ENCODE results near the gene THOC5.
"Not testable (repeated sequence)": the region's sequence is repeated elsewhere in the genome, so short reads cannot be mapped to it uniquely, and the experiment has no call there.

Gene THOC5

GRCh38 chr22:29553351-29554224 is at the start of gene THOC5:
Gene THOC5, minus strand, starts transcription at chr22:29553757. Its CDS starts 4,610 bp downstream, at chr22:29549147.
- TF ChIP-seq ISL1 (CRISPR knock-in tag; IDR thresholded peaks at IDR 0.05), result 0 out of 2 replicates have a peak, but pooled peaks have one; percentile 11
- TF ChIP-seq CREB5 (CRISPR knock-in tag; IDR thresholded peaks at IDR 0.05; ENCODE audit: low read depth), result no peak
- TF ChIP-seq TSHZ2 (CRISPR knock-in tag; IDR thresholded peaks at IDR 0.05), result peak; percentile 54; the same call in 1 of the 2 replicates
- TF ChIP-seq ESRRG (CRISPR knock-in tag; IDR thresholded peaks at IDR 0.05), result no peak
- no peak for TF ChIP-seq TOX (CRISPR knock-in tag; IDR thresholded peaks at IDR 0.05; ENCODE audit: borderline replicate concordance)
- ATAC-seq, result peak; percentile 98

GRCh38 chr22:29598684-29599020 is 45.1 kb upstream of the THOC5 start:
- no peak for TF ChIP-seq TOX (CRISPR knock-in tag; IDR thresholded peaks at IDR 0.05; ENCODE audit: borderline replicate concordance)
- no peak for TF ChIP-seq CREB5 (CRISPR knock-in tag; IDR thresholded peaks at IDR 0.05; ENCODE audit: low read depth)
- no peak for TF ChIP-seq ZNF565 (CRISPR knock-in tag; conservative IDR thresholded peaks at IDR 0.05; ENCODE audit: low read depth)
- no peak for TF ChIP-seq CSDC2 (CRISPR knock-in tag; IDR thresholded peaks at IDR 0.05)
- TF ChIP-seq PPARA (CRISPR knock-in tag; IDR thresholded peaks at IDR 0.05; ENCODE audit: borderline replicate concordance), result no peak
- TF ChIP-seq TSHZ2 (CRISPR knock-in tag; IDR thresholded peaks at IDR 0.05), result no peak
- no peak for TF ChIP-seq CSRNP3 (CRISPR knock-in tag; IDR thresholded peaks at IDR 0.05)
- TF ChIP-seq PATZ1 (CRISPR knock-in tag; IDR thresholded peaks at IDR 0.05; ENCODE audit: borderline replicate concordance), result no peak
- TF ChIP-seq ARNTL (CRISPR knock-in tag; IDR thresholded peaks at IDR 0.05; ENCODE audit: borderline replicate concordance, low read depth), result no peak
- TF ChIP-seq ZFP30 (CRISPR knock-in tag; IDR thresholded peaks at IDR 0.05), result no peak
- TF ChIP-seq GLIS3 (CRISPR knock-in tag; IDR thresholded peaks at IDR 0.05), result no peak
- no peak for TF ChIP-seq TCF4 (CRISPR knock-in tag; IDR thresholded peaks at IDR 0.05; ENCODE audit: borderline replicate concordance)
- TF ChIP-seq SNAI2 (CRISPR knock-in tag; IDR thresholded peaks at IDR 0.05), result no peak
- TF ChIP-seq OSR1 (CRISPR knock-in tag; IDR thresholded peaks at IDR 0.05), result no peak
- no peak for TF ChIP-seq POU6F1 (CRISPR knock-in tag; IDR thresholded peaks at IDR 0.05; ENCODE audit: borderline replicate concordance, low read depth)
- no peak for TF ChIP-seq ZC3H10 (CRISPR knock-in tag; IDR thresholded peaks at IDR 0.05)
- TF ChIP-seq RARB (CRISPR knock-in tag; IDR thresholded peaks at IDR 0.05), result no peak
- ATAC-seq, result no peak

- ATAC-seq, result not testable (repeated sequence)
These were observed 44.5 kb upstream of the THOC5 start for GRCh38 chr22:29597871-29598683.
